ENCODE measurements around the gene JMY. TPM values are rescaled to one million over a fixed set of nuclear protein-coding genes. Genes with fewer than 3 reads are reported as not detected.

Gene JMY
- total RNA-seq, 1 experiment from 2014 or later = 15.2 TPM

DNA sequence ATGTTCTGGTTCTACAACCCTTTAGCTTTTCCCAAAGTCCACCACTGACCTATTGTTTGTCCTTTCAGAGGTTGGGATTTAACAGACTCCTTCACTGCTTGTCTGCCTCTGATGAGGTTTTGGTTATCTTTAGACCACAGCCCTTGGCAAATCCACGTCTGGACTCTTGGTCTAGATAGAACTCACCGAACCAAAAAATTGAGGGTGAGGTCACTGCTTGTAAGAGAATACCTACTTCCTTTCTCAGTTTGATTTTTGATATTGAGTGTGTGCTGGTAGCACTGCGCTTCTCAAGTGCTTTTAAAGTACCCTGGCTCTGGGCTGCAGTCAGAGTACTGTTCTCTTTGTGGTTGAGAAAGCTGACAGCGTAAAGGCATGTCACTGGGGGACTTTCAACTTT, 61.7 kb downstream of the JMY start:
- Mint-ChIP-seq H3K27ac (peak overlapping the region in 2 of 3 experiments; percentile 66 to 71; a peak in 5 of 7 replicates), H3K4me3 (no peak overlapping the region)
- WGBS (ENCODE audit: extremely low coverage, insufficient read length, low lambda C conversion rate) = no CpG with 5 or more reads among the region's 4 CpGs

More for the DNA sequence above, 61.7 kb downstream of the JMY start:
- H3K9ac ChIP-seq (ENCODE audit: extremely low read depth, insufficient read length, low read length) = no peak overlapping the region
- no peak overlapping the region for H2BK20ac ChIP-seq (ENCODE audit: low read depth, low read length, poor library complexity, severe bottlenecking)
- H3K4me1 Mint-ChIP-seq = peaks cover 5% of the 10 kb centered on the region in 2 experiments
- H3K27ac ChIP-seq (ENCODE audit: insufficient read length, low read depth, low read length) = no peak overlapping the region
- H3K9me3 Mint-ChIP-seq = no peaks in the 10 kb centered on the region
- no peak overlapping the region for H2BK15ac ChIP-seq (ENCODE audit: low read depth, low read length)
- no peak overlapping the region for H2BK5ac ChIP-seq (ENCODE audit: insufficient read length, low read length)
- H4K91ac ChIP-seq (ENCODE audit: insufficient read length, low read depth, low read length) = no peak overlapping the region
- no peaks in the 10 kb centered on the region for H3K27me3 Mint-ChIP-seq (ENCODE audit: low read depth)
- no peak overlapping the region for H3T11ph ChIP-seq (ENCODE audit: low read length)
- no peak overlapping the region for H4K5ac ChIP-seq (ENCODE audit: insufficient read length, low read depth, low read length)
- H2AK5ac ChIP-seq (ENCODE audit: insufficient read length, low read length) = no peak overlapping the region
- no peak overlapping the region for H3K4ac ChIP-seq (ENCODE audit: low read depth, low read length)
- no peaks in the 10 kb centered on the region for H3K79me1 ChIP-seq (ENCODE audit: insufficient read depth, low read depth, low read length, poor library complexity, severe bottlenecking)
- H2BK12ac ChIP-seq (ENCODE audit: insufficient read length, low read depth, low read length) = no peak overlapping the region
- no peaks in the 10 kb centered on the region for H3K27me3 ChIP-seq (ENCODE audit: insufficient read depth, low read length)
- H4K20me1 ChIP-seq (ENCODE audit: control insufficient read depth, insufficient read depth, insufficient read length) = no peaks in the 10 kb centered on the region
- H3K23me2 ChIP-seq (ENCODE audit: insufficient read length, low read depth, low read length, poor library complexity, severe bottlenecking) = no peaks in the 10 kb centered on the region
- H3K4me1 ChIP-seq (ENCODE audit: insufficient read depth, low read length) = no peaks in the 10 kb centered on the region
- DNase-seq = no peak
- H2AFZ ChIP-seq (ENCODE audit: low read length) = no peak overlapping the region
- no peak for TF ChIP-seq CTCF (conservative IDR thresholded peaks at IDR 0.05)
- no peak overlapping the region for H2BK120ac ChIP-seq (ENCODE audit: low read depth, low read length, poor library complexity, severe bottlenecking)
- H3K14ac ChIP-seq (ENCODE audit: insufficient read depth, low read length) = no peak overlapping the region; the same call in 1 of the 2 replicates
- H3K18ac ChIP-seq (ENCODE audit: insufficient read length, low read depth, low read length) = no peak overlapping the region
- H3K9me3 ChIP-seq (ENCODE audit: control insufficient read depth, low read depth, low read length) = no peaks in the 10 kb centered on the region
- no peak overlapping the region for H3K56ac ChIP-seq (ENCODE audit: insufficient read length, low read depth, low read length)
- H3K36me3 Mint-ChIP-seq (ENCODE audit: insufficient read depth in 1 of 3, low read depth in 3 of 3) = peaks cover 4 to 19% (median 16%) of the 10 kb centered on the region in 3 experiments
- H3K79me2 ChIP-seq (ENCODE audit: insufficient read depth, low read length) = no peaks in the 10 kb centered on the region
- no peak overlapping the region for H3K23ac ChIP-seq (ENCODE audit: insufficient read length, low read depth, low read length)
- H4K8ac ChIP-seq (replicated peaks; ENCODE audit: insufficient read length, low read depth, low read length) = no peak overlapping the region
- H3K4me2 ChIP-seq (ENCODE audit: insufficient read depth, insufficient read length, low read length) = no peak overlapping the region
